HepG2 (cell line): ENCODE data around the gene DGAT2.

ENCODE experiments used
- ELF4 ChIP-seq: sonication (generic); formaldehyde crosslinking; IDR thresholded peaks from 2 replicates; pipeline ENCODE4 v1.5.0; 2020; ENCODE audit warnings: missing genetic modification reagents, mild to moderate bottlenecking, moderate library complexity, borderline replicate concordance
- MTF1 ChIP-seq: sonication (generic); formaldehyde crosslinking; IDR thresholded peaks from 2 replicates; pipeline ENCODE4 v1.5.0; 2020; ENCODE audit warnings: missing genetic modification reagents
- NFE2L1 ChIP-seq: sonication (generic); formaldehyde crosslinking; IDR thresholded peaks from 2 replicates; pipeline ENCODE4 v1.4.0; 2020; ENCODE audit warnings: missing genetic modification reagents, mild to moderate bottlenecking, borderline replicate concordance
- NFRKB ChIP-seq: fragments of 450-650 bp; IDR thresholded peaks from 2 replicates; pipeline ENCODE4 v1.6.1; 2017
- POLR2AphosphoS5 ChIP-seq: IDR thresholded peaks from 2 replicates; pipeline ENCODE4 v1.6.1; 2012; ENCODE audit warnings: low read depth, low read length
- ZNF124 ChIP-seq: sonication (generic); formaldehyde crosslinking; IDR thresholded peaks from 2 replicates; pipeline ENCODE4 v1.4.0; 2020; ENCODE audit warnings: missing genetic modification reagents
- ZNF326 ChIP-seq: sonication (generic); formaldehyde crosslinking; IDR thresholded peaks from 2 replicates; pipeline ENCODE4 v1.4.0; 2020; ENCODE audit warnings: missing genetic modification reagents, borderline replicate concordance
- ZNF503 ChIP-seq: sonication (generic); formaldehyde crosslinking; IDR thresholded peaks from 2 replicates; pipeline ENCODE4 v1.4.0; 2020; ENCODE audit warnings: missing genetic modification reagents
- TF ChIP-seq, protein P1 (sequence below): IDR thresholded peaks from 2 replicates; pipeline ENCODE4 v1.6.1; 2016; ENCODE audit warnings: missing genetic modification reagents, missing compliant biosample characterization
- TF ChIP-seq, protein P2 (sequence below), 2 experiments: sonication (generic) in 1 of 2; formaldehyde crosslinking in 1 of 2; IDR thresholded peaks; 2 replicates each; pipeline versions ENCODE4 v1.4.0 to v1.6.1; 2018 to 2020; ENCODE audit warnings: missing genetic modification reagents in 2 of 2, borderline replicate concordance in 1 of 2, low read depth in 1 of 2, mild to moderate bottlenecking in 1 of 2, missing biosample characterization in 1 of 2
- TF ChIP-seq, protein P3 (sequence below): sonication (generic); formaldehyde crosslinking; IDR thresholded peaks from 2 replicates; pipeline ENCODE4 v1.5.0; 2020; ENCODE audit warnings: mild to moderate bottlenecking, missing genetic modification reagents, moderate library complexity

DNA sequence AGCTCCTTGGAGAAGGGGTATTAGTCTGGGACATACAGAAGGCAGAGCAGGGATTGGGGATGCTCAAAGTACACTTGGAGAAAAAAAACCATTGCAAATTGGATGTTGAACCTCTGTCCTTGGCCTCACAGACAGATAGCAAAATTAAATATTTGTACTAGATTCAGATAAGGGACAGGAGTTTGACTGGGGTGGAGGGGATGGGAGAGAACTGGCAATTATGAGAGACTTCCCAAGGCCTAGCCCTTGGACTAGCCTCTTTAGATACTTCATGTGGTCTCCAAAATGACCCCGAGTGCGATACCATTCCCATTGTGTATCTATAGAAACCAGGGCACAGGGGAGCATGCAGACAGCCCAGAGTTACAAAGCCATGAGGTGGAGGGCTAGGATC is 15.5 kb downstream of the DGAT2 start:
- no peak for TF ChIP-seq ELF4 (CRISPR knock-in tag)
- TF ChIP-seq, protein P1, sequence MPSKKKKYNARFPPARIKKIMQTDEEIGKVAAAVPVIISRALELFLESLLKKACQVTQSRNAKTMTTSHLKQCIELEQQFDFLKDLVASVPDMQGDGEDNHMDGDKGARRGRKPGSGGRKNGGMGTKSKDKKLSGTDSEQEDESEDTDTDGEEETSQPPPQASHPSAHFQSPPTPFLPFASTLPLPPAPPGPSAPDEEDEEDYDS: peak; percentile 40; the same call in 1 of the 2 replicates
- no peak for TF ChIP-seq ZNF326 (CRISPR knock-in tag)
- peak; percentile 28; the same call in 1 of the 2 replicates for TF ChIP-seq ZNF503 (CRISPR knock-in tag)
- TF ChIP-seq NFRKB: no peak
- no peak for TF ChIP-seq NFE2L1 (CRISPR knock-in tag)
- no peak for TF ChIP-seq ZNF124
- no peak for TF ChIP-seq POLR2AphosphoS5
- TF ChIP-seq, protein P2, sequence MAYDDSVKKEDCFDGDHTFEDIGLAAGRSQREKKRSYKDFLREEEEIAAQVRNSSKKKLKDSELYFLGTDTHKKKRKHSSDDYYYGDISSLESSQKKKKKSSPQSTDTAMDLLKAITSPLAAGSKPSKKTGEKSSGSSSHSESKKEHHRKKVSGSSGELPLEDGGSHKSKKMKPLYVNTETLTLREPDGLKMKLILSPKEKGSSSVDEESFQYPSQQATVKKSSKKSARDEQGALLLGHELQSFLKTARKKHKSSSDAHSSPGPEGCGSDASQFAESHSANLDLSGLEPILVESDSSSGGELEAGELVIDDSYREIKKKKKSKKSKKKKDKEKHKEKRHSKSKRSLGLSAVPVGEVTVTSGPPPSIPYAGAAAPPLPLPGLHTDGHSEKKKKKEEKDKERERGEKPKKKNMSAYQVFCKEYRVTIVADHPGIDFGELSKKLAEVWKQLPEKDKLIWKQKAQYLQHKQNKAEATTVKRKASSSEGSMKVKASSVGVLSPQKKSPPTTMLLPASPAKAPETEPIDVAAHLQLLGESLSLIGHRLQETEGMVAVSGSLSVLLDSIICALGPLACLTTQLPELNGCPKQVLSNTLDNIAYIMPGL (CRISPR knock-in tag; IDR thresholded peaks at IDR 0.05; ENCODE audit: borderline replicate concordance in 1 of 2, low read depth in 1 of 2): peak in 1 of 2 experiments; percentile 12; a peak in 1 of 4 replicates
- TF ChIP-seq MTF1 (CRISPR knock-in tag): no peak
- TF ChIP-seq, protein P3, sequence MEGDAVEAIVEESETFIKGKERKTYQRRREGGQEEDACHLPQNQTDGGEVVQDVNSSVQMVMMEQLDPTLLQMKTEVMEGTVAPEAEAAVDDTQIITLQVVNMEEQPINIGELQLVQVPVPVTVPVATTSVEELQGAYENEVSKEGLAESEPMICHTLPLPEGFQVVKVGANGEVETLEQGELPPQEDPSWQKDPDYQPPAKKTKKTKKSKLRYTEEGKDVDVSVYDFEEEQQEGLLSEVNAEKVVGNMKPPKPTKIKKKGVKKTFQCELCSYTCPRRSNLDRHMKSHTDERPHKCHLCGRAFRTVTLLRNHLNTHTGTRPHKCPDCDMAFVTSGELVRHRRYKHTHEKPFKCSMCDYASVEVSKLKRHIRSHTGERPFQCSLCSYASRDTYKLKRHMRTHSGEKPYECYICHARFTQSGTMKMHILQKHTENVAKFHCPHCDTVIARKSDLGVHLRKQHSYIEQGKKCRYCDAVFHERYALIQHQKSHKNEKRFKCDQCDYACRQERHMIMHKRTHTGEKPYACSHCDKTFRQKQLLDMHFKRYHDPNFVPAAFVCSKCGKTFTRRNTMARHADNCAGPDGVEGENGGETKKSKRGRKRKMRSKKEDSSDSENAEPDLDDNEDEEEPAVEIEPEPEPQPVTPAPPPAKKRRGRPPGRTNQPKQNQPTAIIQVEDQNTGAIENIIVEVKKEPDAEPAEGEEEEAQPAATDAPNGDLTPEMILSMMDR (CRISPR knock-in tag): no peak
